Natural killer cell (primary cell): ENCODE measurements around the gene LIPE. TPM values are rescaled to one million over a fixed set of nuclear protein-coding genes. Genes with fewer than 3 reads are reported as not detected.

Source experiments
- ATAC-seq, 3 donors: fragments of 150-1000 bp in 2 of 3; fragments of 200-7000 bp in 1 of 3; cut with Tn5 transposase; 1 replicate in 1 of 3; 2 replicates in 2 of 3; pipeline ENCODE4 v1.10.0; 2021; ENCODE audit warnings: mild to moderate bottlenecking in 2 of 3, moderate library complexity in 2 of 3
- DNase-seq, 2 donors: peaks; one replicate each; pipeline versions ENCODE4 v3.0.0 to v3.0.0-alpha.2; 2013 to 2021; ENCODE audit warnings: mixed read lengths in 1 of 2
- H3K27ac ChIP-seq: one replicate; pipeline ENCODE4 v1.5.1; 2013; ENCODE audit warnings: mild to moderate bottlenecking, low read length
- H3K27me3 ChIP-seq: one replicate; pipeline ENCODE4 v1.6.1; 2013; ENCODE audit warnings: low read length; ENCODE audit not compliant: control insufficient read depth, insufficient read depth
- H3K36me3 ChIP-seq: one replicate; pipeline ENCODE4 v1.6.1; 2013; ENCODE audit warnings: low read length; ENCODE audit not compliant: control insufficient read depth, insufficient read depth
- H3K4me1 ChIP-seq: one replicate; pipeline ENCODE4 v1.6.1; 2013; ENCODE audit warnings: low read length; ENCODE audit not compliant: control insufficient read depth, insufficient read depth
- H3K4me3 ChIP-seq: one replicate; pipeline ENCODE4 v1.5.1; 2013; ENCODE audit warnings: low read length
- H3K9me3 ChIP-seq: one replicate; pipeline ENCODE4 v1.6.1; 2013; ENCODE audit warnings: low read length; ENCODE audit not compliant: control insufficient read depth, insufficient read depth
- H3K27ac Mint-ChIP-seq, 2 donors: one replicate each; pipeline ENCODE4 v1.8.0; 2022; ENCODE audit warnings: mild to moderate bottlenecking in 2 of 2, mixed read lengths in 2 of 2, moderate library complexity in 1 of 2
- H3K27me3 Mint-ChIP-seq, 2 donors: one replicate each; pipeline ENCODE4 v1.8.0; 2022; ENCODE audit warnings: low read depth in 2 of 2, mixed read lengths in 2 of 2
- H3K36me3 Mint-ChIP-seq: one replicate; pipeline ENCODE4 v1.8.0; 2022; ENCODE audit warnings: mixed read lengths
- H3K4me1 Mint-ChIP-seq, 2 donors: one replicate each; pipeline ENCODE4 v1.8.0; 2022; ENCODE audit warnings: mixed read lengths in 2 of 2
- H3K4me3 Mint-ChIP-seq: one replicate; pipeline ENCODE4 v1.8.0; 2022; ENCODE audit warnings: mild to moderate bottlenecking, moderate library complexity, mixed read lengths
- H3K9me3 Mint-ChIP-seq, 2 donors: one replicate each; pipeline ENCODE4 v1.8.0; 2022; ENCODE audit warnings: mixed read lengths in 2 of 2
- WGBS: methylation state at CpG from one replicate; pipeline ENCODE4 v1.1.7; 2013; ENCODE audit warnings: missing lambda C conversion rate; ENCODE audit not compliant: insufficient coverage; 5-methylcytosine and 5-hydroxymethylcytosine counted together
- intact Hi-C: fragments of 100-400 bp; cut with micrococcal nuclease; formaldehyde crosslinking; loops from one replicate; pipeline ENCODE4 v1.14.2; 2022
- total RNA-seq, 4 donors: library from RNA; stranded (reverse); fragments of 120-200 nt in 1 of 4; gene quantifications; one replicate each; pipeline versions ENCODE4 v1.2.3 to v1.2.4, GENCODE V29; 2013 to 2022
- TF ChIP-seq, protein P1 (sequence below): fragments of 200-600 bp; IDR thresholded peaks from one replicate; pipeline ENCODE4 v1.8.0; 2022; ENCODE audit warnings: antibody characterized with exemption

Gene LIPE
- total RNA-seq, 3 donors from 2014 or later (not counting 1 experiment from before 2014, with no cell fraction given), result 5.3 to 13.3 (median 11.7) TPM

- H3K27me3 ChIP-seq, result no peaks in the 10 kb centered on the region
- intact Hi-C loops, result no loop called here
- Mint-ChIP-seq H3K4me1 (peaks cover 11 to 53% of the 10 kb centered on the region in 2 donors), H3K9me3 (no peaks in the 10 kb centered on the region), H3K36me3 (no peaks in the 10 kb centered on the region), H3K27ac (peak overlapping the region in 1 of 2 donors; percentile 86), H3K4me3 (peak overlapping the region; percentile 89), H3K27me3 (no peaks in the 10 kb centered on the region)
- H3K9me3 ChIP-seq, result no peaks in the 10 kb centered on the region
- DNase-seq (peak in 1 of 2 donors; percentile 24), ATAC-seq (no peak)
- 84% methylated on average over 34 of the region's 34 CpGs for WGBS
- H3K4me3 ChIP-seq, result no peak overlapping the region
- peak overlapping the region; percentile 33 for H3K27ac ChIP-seq
- H3K4me1 ChIP-seq, result peaks cover 24% of the 10 kb centered on the region
- TF ChIP-seq, protein P1, sequence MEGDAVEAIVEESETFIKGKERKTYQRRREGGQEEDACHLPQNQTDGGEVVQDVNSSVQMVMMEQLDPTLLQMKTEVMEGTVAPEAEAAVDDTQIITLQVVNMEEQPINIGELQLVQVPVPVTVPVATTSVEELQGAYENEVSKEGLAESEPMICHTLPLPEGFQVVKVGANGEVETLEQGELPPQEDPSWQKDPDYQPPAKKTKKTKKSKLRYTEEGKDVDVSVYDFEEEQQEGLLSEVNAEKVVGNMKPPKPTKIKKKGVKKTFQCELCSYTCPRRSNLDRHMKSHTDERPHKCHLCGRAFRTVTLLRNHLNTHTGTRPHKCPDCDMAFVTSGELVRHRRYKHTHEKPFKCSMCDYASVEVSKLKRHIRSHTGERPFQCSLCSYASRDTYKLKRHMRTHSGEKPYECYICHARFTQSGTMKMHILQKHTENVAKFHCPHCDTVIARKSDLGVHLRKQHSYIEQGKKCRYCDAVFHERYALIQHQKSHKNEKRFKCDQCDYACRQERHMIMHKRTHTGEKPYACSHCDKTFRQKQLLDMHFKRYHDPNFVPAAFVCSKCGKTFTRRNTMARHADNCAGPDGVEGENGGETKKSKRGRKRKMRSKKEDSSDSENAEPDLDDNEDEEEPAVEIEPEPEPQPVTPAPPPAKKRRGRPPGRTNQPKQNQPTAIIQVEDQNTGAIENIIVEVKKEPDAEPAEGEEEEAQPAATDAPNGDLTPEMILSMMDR, result no peak
- peaks cover 3% of the 10 kb centered on the region for H3K36me3 ChIP-seq
Measured at GRCh38 chr19:42402376-42403116, 24.6 kb downstream of the LIPE start.

DNA sequence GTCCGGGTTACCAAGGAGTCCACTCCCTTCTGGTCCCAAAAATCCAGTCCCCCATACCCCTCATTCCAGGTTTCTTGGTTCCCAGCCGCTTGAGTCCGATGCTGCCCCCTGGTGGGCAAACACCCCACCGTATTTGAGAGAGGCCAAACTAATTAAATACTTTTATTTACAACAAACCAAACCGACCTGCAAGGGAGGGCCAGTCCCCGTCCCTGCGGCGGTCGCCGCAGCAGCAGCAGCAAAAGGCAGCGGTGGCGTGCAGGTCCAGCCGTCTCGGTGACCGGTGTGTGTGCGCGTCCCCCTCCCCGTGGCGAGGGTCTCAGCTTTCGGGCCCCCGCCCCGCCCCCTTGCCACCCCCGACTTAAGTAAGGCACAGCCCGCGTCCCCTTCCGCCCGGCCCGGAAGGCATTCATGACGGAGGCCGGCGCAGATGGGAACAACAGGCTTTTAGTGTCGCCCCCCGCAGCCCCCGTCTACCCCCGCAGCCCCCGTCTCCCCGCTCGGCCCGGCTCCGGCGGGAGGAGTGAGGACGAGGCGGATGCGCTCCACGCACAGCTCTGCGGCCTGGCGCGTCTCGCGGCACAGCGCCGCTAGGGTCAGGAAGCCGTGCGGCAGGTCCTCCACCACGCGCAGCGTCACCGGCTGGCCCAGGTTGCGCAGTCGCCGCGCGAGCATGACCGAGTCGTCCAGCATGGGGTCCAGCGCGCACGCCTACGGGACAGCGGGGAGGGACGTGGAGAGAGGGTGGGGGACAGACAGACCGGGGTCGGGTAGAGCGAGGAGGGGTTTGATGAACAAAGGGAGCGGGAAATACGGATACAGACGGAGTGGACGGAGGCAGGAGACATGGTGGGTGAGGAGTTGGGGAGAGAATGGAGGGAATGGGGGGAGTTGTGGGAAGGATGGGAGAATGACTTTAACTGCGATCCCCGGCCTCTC lies 25.6 kb downstream of the LIPE start:
- H3K27ac ChIP-seq, result peak overlapping the region; percentile 33
- intact Hi-C loops, result loop anchor here (1.0 kb wide), 2 partner anchors 22 to 293 kb away; no protein-coding TSS in a partner anchor
- Mint-ChIP-seq H3K4me3 (peak overlapping the region; percentile 89), H3K36me3 (no peaks in the 10 kb centered on the region), H3K4me1 (peaks cover 20 to 59% of the 10 kb centered on the region in 2 donors), H3K27ac (peak overlapping the region; percentile 68 to 86), H3K9me3 (no peaks in the 10 kb centered on the region), H3K27me3 (no peaks in the 10 kb centered on the region)
- peaks cover 31% of the 10 kb centered on the region for H3K4me1 ChIP-seq
- H3K36me3 ChIP-seq, result peaks cover under 1% of the 10 kb centered on the region
- WGBS, result 1% methylated on average over 80 of the region's 80 CpGs
- H3K9me3 ChIP-seq, result no peaks in the 10 kb centered on the region
- ATAC-seq, result peak; percentile 60 to 80 (median 69)
- DNase-seq, result peak; percentile 78 to 87
- peak overlapping the region; percentile 45 for H3K4me3 ChIP-seq
- no peaks in the 10 kb centered on the region for H3K27me3 ChIP-seq
- TF ChIP-seq, protein P1, result peak; percentile 87

DNA sequence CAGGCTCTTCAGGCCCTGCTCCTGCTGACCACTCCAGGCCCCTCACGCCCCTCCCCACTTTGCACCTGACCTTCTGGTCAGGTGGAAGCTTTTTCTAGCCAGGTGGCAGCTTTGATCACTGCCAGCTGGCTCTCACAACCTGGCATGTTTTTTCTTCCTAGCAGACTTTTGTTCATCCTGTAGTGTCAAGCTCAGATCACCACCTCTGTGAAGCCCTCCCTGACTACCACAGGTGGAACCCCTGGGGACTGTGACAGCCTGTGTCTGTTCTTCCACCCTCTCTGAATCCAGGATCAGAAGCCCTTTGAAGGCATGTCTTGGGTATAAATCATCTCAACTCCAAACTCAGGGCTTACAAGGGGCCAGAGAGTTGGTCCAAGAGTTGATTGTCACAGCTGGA lies 26.8 kb downstream of the LIPE start:
- Mint-ChIP-seq H3K36me3 (no peaks in the 10 kb centered on the region), H3K27ac (no peak overlapping the region), H3K4me3 (peak overlapping the region; percentile 38), H3K4me1 (peaks cover 23 to 62% of the 10 kb centered on the region in 2 donors), H3K27me3 (no peaks in the 10 kb centered on the region), H3K9me3 (no peaks in the 10 kb centered on the region)
- no peaks in the 10 kb centered on the region for H3K36me3 ChIP-seq
- no peaks in the 10 kb centered on the region for H3K9me3 ChIP-seq
- TF ChIP-seq, protein P1, result no peak
- H3K4me3 ChIP-seq, result no peak overlapping the region
- ATAC-seq (no peak), DNase-seq (no peak)
- no peak overlapping the region for H3K27ac ChIP-seq
- WGBS, result 86% methylated on average over 1 of the region's 1 CpG
- H3K27me3 ChIP-seq, result no peaks in the 10 kb centered on the region
- peaks cover 35% of the 10 kb centered on the region for H3K4me1 ChIP-seq
- intact Hi-C loops, result no loop called here
